A673 (cell line): Measurements from ENCODE around the gene PEX5L. TPM values are rescaled to one million over a fixed set of nuclear protein-coding genes. Genes with fewer than 3 reads are reported as not detected.

Source experiments
- BruUV-seq: library from RNA; stranded (reverse); fragments of 400-500 nt; replicated peaks from 2 replicates; lab custom pipeline; 2021; lab: Mats Ljungman, UMichigan
- CTCF ChIA-PET: fragments of 300-600 bp; sonication (Branson Sonifier 250); formaldehyde crosslinking; loops from one replicate; lab custom pipeline; 2022; ENCODE audit warnings: antibody characterized with exemption; lab: Charles Lee
- POLR2A ChIA-PET: fragments of 300-600 bp; sonication (Branson Sonifier 250); formaldehyde crosslinking; loops from one replicate; lab custom pipeline; 2022; ENCODE audit warnings: antibody characterized with exemption; ENCODE audit not compliant: low non-redundant PET; lab: Charles Lee
- DNase-seq: peaks from one replicate; pipeline ENCODE4 v3.0.0-alpha.2; 2015; ENCODE audit warnings: low spot score
- H3K27ac ChIP-seq: fragments of 200-600 bp; sonication (generic); 2 replicates; pipeline ENCODE4 v1.5.1; 2016; ENCODE audit warnings: mixed run types, low read depth, mild to moderate bottlenecking, mixed read lengths, antibody characterized with exemption, low read length; ENCODE audit not compliant: poor library complexity, severe bottlenecking
- H3K27me3 ChIP-seq: fragments of 200-600 bp; sonication (generic); replicated peaks from 2 replicates; pipeline ENCODE4 v1.6.1; 2017; ENCODE audit warnings: mixed run types, low read depth, mild to moderate bottlenecking, mixed read lengths, antibody characterized with exemption, low read length; ENCODE audit not compliant: insufficient read depth, poor library complexity
- H3K36me3 ChIP-seq: fragments of 200-600 bp; sonication (generic); 2 replicates; pipeline ENCODE4 v1.6.1; 2016; ENCODE audit warnings: mixed run types, mild to moderate bottlenecking, mixed read lengths, antibody characterized with exemption, low read length; ENCODE audit not compliant: insufficient read depth, poor library complexity, severe bottlenecking
- H3K4me1 ChIP-seq: fragments of 200-600 bp; sonication (generic); 2 replicates; pipeline ENCODE4 v1.6.1; 2017; ENCODE audit warnings: mixed run types, mild to moderate bottlenecking, mixed read lengths, antibody characterized with exemption, low read length; ENCODE audit not compliant: insufficient read depth, poor library complexity, severe bottlenecking
- H3K4me3 ChIP-seq: fragments of 200-600 bp; sonication (generic); 2 replicates; pipeline ENCODE4 v1.5.1; 2016; ENCODE audit warnings: low read depth, mixed run types, mild to moderate bottlenecking, mixed read lengths, low read length; ENCODE audit not compliant: poor library complexity, severe bottlenecking
- H3K9me3 ChIP-seq: fragments of 200-600 bp; sonication (generic); 2 replicates; pipeline ENCODE4 v1.6.1; 2016; ENCODE audit warnings: mixed run types, low read depth, mild to moderate bottlenecking, mixed read lengths, antibody characterized with exemption, low read length; ENCODE audit not compliant: poor library complexity, severe bottlenecking
- CTCF ChIP-seq: fragments of 300-800, 200-600 bp; sonication (generic); conservative IDR thresholded peaks from 2 replicates; pipeline ENCODE4 v1.5.1; 2017; ENCODE audit warnings: low read depth, mild to moderate bottlenecking, antibody characterized with exemption, low read length, moderate library complexity, mixed read lengths
- EZH2 ChIP-seq: fragments of 200-600 bp; sonication (generic); IDR thresholded peaks from 2 replicates; pipeline ENCODE4 v1.6.1; 2017; ENCODE audit warnings: borderline replicate concordance, low read depth, mild to moderate bottlenecking, mixed read lengths, antibody characterized with exemption, low read length; ENCODE audit not compliant: poor library complexity, severe bottlenecking
- intact Hi-C: fragments of 100-400 bp; cut with micrococcal nuclease; formaldehyde crosslinking; loops from one replicate; pipeline ENCODE4 v1.10.0; 2022; ENCODE audit not compliant: unreplicated experiment
- total RNA-seq: library from RNA; stranded (reverse); gene quantifications from 2 replicates; pipeline ENCODE4 v1.2.3, GENCODE V29; 2021

The PEX5L gene
- total RNA-seq, 1 experiment from 2014 or later = not detected

DNA sequence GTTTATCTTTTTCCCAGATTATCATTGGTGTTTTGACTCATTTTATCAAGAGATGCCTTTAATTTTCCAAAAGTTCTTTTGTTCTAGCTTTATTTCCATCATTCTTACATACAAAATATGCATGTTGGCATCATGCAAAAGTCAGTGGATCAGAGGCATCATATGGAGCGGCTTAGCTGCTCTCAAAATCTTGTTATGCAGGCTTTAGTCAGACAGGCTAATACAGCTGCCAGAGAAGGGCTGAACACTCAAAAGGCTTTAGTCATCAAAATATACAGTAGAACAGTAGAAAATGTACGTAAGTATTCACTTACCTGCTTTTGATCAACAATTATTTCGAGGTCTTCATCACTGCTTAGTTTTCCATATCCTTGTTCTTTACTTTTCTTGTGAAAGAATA lies 65.5 kb downstream of the PEX5L start:
- ChIA-PET CTCF (no interaction called here), POLR2A (no interaction called here)
- no peak overlapping the region for H3K27ac ChIP-seq
- no peaks in the 10 kb centered on the region for H3K4me1 ChIP-seq
- BruUV-seq = no TSS peak
- TF ChIP-seq CTCF (no peak), EZH2 (no peak)
- intact Hi-C loops = no loop called here
- H3K27me3 ChIP-seq = peaks cover 73% of the 10 kb centered on the region
- H3K9me3 ChIP-seq = no peaks in the 10 kb centered on the region
- DNase-seq = no peak
- no peak overlapping the region for H3K4me3 ChIP-seq
- no peaks in the 10 kb centered on the region for H3K36me3 ChIP-seq

GRCh38 chr3:179970746-179971145 lies 66.0 kb downstream of the PEX5L start:
- no peak for TF ChIP-seq CTCF
- no peak for TF ChIP-seq EZH2
- Histone ChIP-seq H3K27me3 (peaks cover 72% of the 10 kb centered on the region), H3K36me3 (no peaks in the 10 kb centered on the region), H3K9me3 (no peaks in the 10 kb centered on the region), H3K27ac (no peak overlapping the region), H3K4me3 (no peak overlapping the region), H3K4me1 (no peaks in the 10 kb centered on the region)
- CTCF ChIA-PET = no interaction called here
- intact Hi-C loops = no loop called here
- no TSS peak for BruUV-seq
- DNase-seq = no peak
- POLR2A ChIA-PET = no interaction called here

GRCh38 chr3:179969525-179969924 lies 67.2 kb downstream of the PEX5L start:
- POLR2A ChIA-PET = no interaction called here
- no peaks in the 10 kb centered on the region for H3K9me3 ChIP-seq
- no TSS peak for BruUV-seq
- H3K4me3 ChIP-seq = no peak overlapping the region
- DNase-seq = no peak
- CTCF ChIA-PET = no interaction called here
- TF ChIP-seq CTCF (no peak), EZH2 (no peak)
- no peak overlapping the region for H3K27ac ChIP-seq
- no peaks in the 10 kb centered on the region for H3K4me1 ChIP-seq
- no peaks in the 10 kb centered on the region for H3K36me3 ChIP-seq
- peaks cover 81% of the 10 kb centered on the region for H3K27me3 ChIP-seq
- intact Hi-C loops = no loop called here
